ENCODE measurements around the gene R3HDM1. TPM values are rescaled to one million over a fixed set of nuclear protein-coding genes. Genes with fewer than 3 reads are reported as not detected.
"Not testable (repeated sequence)": the region's sequence is repeated elsewhere in the genome, so short reads cannot be mapped to it uniquely, and the experiment has no call there.

R3HDM1 gene
- total and polyA plus RNA-seq, 11 donors = 5.7 to 24.3 (median 17.0) TPM

DNA sequence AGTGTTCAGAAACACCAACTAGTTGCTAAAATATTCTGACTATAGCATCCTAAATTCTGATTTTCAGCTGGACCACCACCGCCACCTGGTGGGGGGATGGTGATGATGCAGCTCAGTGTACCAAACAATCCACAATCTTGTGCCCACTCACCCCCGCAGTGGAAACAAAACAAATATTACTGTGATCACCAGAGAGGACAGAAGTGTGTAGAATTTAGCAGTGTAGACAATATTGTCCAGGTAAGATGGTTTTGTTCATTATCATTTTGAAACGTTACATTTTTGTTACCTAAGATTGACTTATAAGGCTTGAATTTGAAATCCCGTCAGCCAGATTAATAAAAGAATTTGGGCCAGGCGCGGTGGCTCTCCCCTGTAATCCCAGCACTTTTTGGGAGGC lies 178.7 kb downstream of the R3HDM1 start:
- peaks cover 0 to 17% (median 3%) of the 10 kb centered on the region in 9 donors for H3K36me3 ChIP-seq
- no peaks in the 10 kb centered on the region for H3K9me3 ChIP-seq
- H3K27ac ChIP-seq = no peak overlapping the region
- H3K4me3 ChIP-seq = no peak overlapping the region
- H3K27me3 ChIP-seq = no peaks in the 10 kb centered on the region
- H3K4me1 ChIP-seq = no peaks in the 10 kb centered on the region
- peak in 1 of 4 donors; percentile 54 for ATAC-seq
- WGBS, 4 donors = 62 to 67% (median 65%) methylated on average over 6 of the region's 6 CpGs
- intact Hi-C loops (cut with DNase I) = loop anchor here (1.0 to 10.0 kb wide), 8 partner anchors 235 to 723 kb away; no protein-coding TSS in a partner anchor
- TF ChIP-seq, protein P1, sequence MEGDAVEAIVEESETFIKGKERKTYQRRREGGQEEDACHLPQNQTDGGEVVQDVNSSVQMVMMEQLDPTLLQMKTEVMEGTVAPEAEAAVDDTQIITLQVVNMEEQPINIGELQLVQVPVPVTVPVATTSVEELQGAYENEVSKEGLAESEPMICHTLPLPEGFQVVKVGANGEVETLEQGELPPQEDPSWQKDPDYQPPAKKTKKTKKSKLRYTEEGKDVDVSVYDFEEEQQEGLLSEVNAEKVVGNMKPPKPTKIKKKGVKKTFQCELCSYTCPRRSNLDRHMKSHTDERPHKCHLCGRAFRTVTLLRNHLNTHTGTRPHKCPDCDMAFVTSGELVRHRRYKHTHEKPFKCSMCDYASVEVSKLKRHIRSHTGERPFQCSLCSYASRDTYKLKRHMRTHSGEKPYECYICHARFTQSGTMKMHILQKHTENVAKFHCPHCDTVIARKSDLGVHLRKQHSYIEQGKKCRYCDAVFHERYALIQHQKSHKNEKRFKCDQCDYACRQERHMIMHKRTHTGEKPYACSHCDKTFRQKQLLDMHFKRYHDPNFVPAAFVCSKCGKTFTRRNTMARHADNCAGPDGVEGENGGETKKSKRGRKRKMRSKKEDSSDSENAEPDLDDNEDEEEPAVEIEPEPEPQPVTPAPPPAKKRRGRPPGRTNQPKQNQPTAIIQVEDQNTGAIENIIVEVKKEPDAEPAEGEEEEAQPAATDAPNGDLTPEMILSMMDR (IDR thresholded peaks at IDR 0.05) = peak in 11 of 12 donors; percentile 91 to 99 (median 95)
- TF ChIP-seq POLR2A (IDR thresholded peaks at IDR 0.05) = no peak
- peak; percentile 28 to 66 (median 50) for DNase-seq

DNA sequence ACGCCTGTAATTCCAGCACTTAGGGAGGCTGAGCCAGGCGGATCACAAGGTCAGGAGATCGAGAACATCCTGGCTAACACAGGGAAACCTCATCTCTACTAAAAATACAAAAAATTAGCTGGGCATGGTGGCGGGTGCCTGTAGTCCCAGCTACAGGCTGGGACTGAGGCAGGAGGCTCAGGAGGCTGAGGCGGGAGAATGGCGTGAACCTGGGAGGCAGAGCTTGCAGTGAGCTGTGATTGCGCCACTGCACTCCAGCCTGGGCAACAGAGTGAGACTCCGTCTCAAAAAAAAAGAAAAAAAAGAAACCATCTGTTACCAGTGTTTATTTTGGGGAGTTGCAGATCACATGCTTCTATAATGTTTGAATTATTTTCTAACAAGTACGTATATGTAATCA lies 183.8 kb downstream of the R3HDM1 start:
- ATAC-seq = not testable (repeated sequence)
- H3K36me3 ChIP-seq = peaks cover 0 to 51% (median 39%) of the 10 kb centered on the region in 9 donors

DNA sequence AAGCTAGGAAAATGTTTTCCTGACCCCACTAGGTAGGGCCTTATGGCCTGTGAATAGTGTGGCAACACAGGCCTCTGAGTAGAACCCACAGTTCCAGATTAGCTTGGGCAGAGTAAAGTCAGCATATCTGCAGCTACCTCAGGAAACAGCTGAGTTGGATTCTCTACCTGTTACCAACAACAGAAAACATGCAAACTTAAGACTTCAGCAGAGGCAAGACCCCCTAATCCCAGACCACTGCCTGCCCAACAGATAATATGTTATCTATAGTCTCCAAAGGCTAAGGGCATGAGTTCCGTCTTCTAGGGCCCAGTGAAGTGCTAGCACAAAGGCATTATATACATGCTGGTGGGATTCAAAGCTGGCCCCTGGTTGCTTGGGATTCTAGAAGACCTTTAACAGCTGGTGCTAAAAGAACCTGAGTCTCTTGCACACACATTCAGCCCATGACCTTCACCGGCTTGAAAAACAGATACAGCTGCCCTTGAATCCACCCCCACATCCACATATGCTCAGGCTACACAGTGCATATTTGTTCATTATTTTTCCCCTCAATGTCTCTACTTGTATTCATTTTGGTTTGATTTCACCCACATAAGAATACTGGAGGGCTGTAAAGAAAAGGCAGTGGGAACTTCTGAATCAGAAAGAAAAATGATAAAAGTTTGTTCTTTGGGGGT lies 196.9 kb downstream of the R3HDM1 start:
- H3K27ac ChIP-seq = no peak overlapping the region
- no peaks in the 10 kb centered on the region for H3K9me3 ChIP-seq
- peaks cover 0 to 19% (median 12%) of the 10 kb centered on the region in 9 donors for H3K36me3 ChIP-seq
- ATAC-seq = no peak
- WGBS, 4 donors = 57 to 72% (median 66%) methylated on average over 2 of the region's 2 CpGs
- DNase-seq = no peak
- TF ChIP-seq, protein P1 (IDR thresholded peaks at IDR 0.05) = no peak
- no peak for TF ChIP-seq POLR2A (IDR thresholded peaks at IDR 0.05)
- intact Hi-C loops (cut with DNase I) = no loop called here
- H3K4me3 ChIP-seq = no peak overlapping the region
- no peaks in the 10 kb centered on the region for H3K27me3 ChIP-seq
- H3K4me1 ChIP-seq = no peaks in the 10 kb centered on the region

More for the DNA sequence above, 183.8 kb downstream of the R3HDM1 start:
- WGBS, 4 donors = 92 to 96% (median 95%) methylated on average over 9 of the region's 9 CpGs
- not testable (repeated sequence) for H3K4me1 ChIP-seq, H3K27me3 ChIP-seq, H3K9me3 ChIP-seq, H3K4me3 ChIP-seq, H3K27ac ChIP-seq, DNase-seq
- intact Hi-C loops (cut with DNase I) = loop anchor here in 1 of 10 donors (10.0 kb wide), 1 partner anchor 240 kb away; no protein-coding TSS in a partner anchor

DNA sequence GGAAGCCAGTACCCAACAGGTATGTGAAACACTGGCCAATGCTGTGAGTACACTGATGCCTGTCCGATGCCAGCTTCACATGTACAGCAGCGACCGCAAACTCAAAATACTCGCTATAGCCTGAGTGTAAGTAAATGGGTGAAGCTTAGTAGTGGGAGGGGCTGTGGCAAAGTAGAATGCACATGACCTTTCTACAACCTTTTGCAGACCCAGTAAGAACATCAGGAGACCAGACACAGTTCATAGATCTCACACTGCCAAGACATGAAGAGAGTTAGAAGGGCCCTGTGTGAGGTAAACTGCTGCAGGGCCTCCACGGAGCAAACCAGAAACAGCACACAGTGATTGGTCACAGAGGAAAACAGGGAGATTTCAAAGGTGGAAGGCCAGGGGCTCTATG lies 201.3 kb downstream of the R3HDM1 start:
- no peak for DNase-seq
- intact Hi-C loops (cut with DNase I) = no loop called here

More for the DNA sequence above, 201.3 kb downstream of the R3HDM1 start:
- ATAC-seq = no peak
- TF ChIP-seq, protein P1 (IDR thresholded peaks at IDR 0.05) = no peak
- TF ChIP-seq POLR2A (IDR thresholded peaks at IDR 0.05) = no peak
- Histone ChIP-seq H3K27ac (no peak overlapping the region), H3K36me3 (no peaks in the 10 kb centered on the region), H3K27me3 (no peaks in the 10 kb centered on the region), H3K4me1 (no peaks in the 10 kb centered on the region), H3K9me3 (no peaks in the 10 kb centered on the region), H3K4me3 (no peak overlapping the region)
- 92 to 96% (median 94%) methylated on average over 5 of the region's 5 CpGs for WGBS, 4 donors

Measured in heart left ventricle (tissue), 16 donors.